HCT116 (cell line): ENCODE data around the gene ACVR1. TPM values are rescaled to one million over a fixed set of nuclear protein-coding genes. Genes with fewer than 3 reads are reported as not detected.

Source experiments
- ATAC-seq: fragments of 200-7000 bp; cut with Tn5 transposase; 2 replicates; pipeline ENCODE4 v1.9.1; 2020; ENCODE audit warnings: mild to moderate bottlenecking, moderate library complexity
- BruUV-seq: library from RNA; stranded (reverse); fragments of 400-500 nt; replicated peaks from 2 replicates; lab custom pipeline; 2021; lab: Mats Ljungman, UMichigan
- CTCF ChIA-PET: fragments of 300-600 bp; sonication (Branson Sonifier 250); formaldehyde crosslinking; loops from one replicate; lab custom pipeline; 2021; ENCODE audit warnings: antibody characterized with exemption; lab: Charles Lee
- POLR2A ChIA-PET: fragments of 300-600, 350-600 bp; sonication (Branson Sonifier 250); formaldehyde crosslinking; loops from one replicate; lab custom pipeline; 2021; ENCODE audit warnings: antibody characterized with exemption; lab: Charles Lee
- RAD21 ChIA-PET, 2 experiments: fragments of 300-600 bp; sonication (Branson Sonifier 250); formaldehyde crosslinking; loops; one replicate each; lab custom pipeline; 2023; ENCODE audit warnings: low total read pairs in 2 of 2; ENCODE audit not compliant: uncharacterized antibody in 2 of 2, unreplicated experiment in 2 of 2, low non-redundant PET in 1 of 2; lab: Charles Lee
- DNase-seq: peaks from one replicate; pipeline ENCODE4 v3.0.0-alpha.2; 2010; ENCODE audit warnings: low read depth, low spot score
- H2AFZ ChIP-seq: fragments of 200-600 bp; shearing (Covaris generic), sonication (generic); 2 replicates; pipeline ENCODE4 v1.6.1; 2017; ENCODE audit warnings: low read depth, mixed run types, mixed read lengths, antibody characterized with exemption, low read length; ENCODE audit not compliant: poor library complexity, severe bottlenecking
- H3K27ac ChIP-seq: 2 replicates; pipeline ENCODE4 v1.5.1; 2012; ENCODE audit warnings: low read depth, low read length
- H3K27me3 ChIP-seq: fragments of 200-600 bp; sonication (generic); 2 replicates; pipeline ENCODE4 v1.6.1; 2016; ENCODE audit warnings: mixed run types, low read length, mixed read lengths; ENCODE audit not compliant: insufficient read depth
- H3K36me3 ChIP-seq, 2 experiments: fragments of 200-500 bp in 1 of 2; fragments of 200-600 bp in 1 of 2; sonication (Bioruptor generic) in 1 of 2; sonication (generic) in 1 of 2; 2 replicates each; pipeline versions ENCODE4 v1.5.1 to v1.6.1; 2014 to 2016; ENCODE audit warnings: low read length in 2 of 2, inconsistent platforms in 1 of 2, mixed read lengths in 1 of 2, mixed run types in 1 of 2; ENCODE audit not compliant: insufficient read depth in 2 of 2, control insufficient read depth in 1 of 2
- H3K4me1 ChIP-seq, 2 experiments: fragments of 200-600 bp in 1 of 2; sonication (generic) in 1 of 2; 2 replicates each; pipeline versions ENCODE4 v1.5.1 to v1.6.1; 2012 to 2017; ENCODE audit warnings: low read length in 2 of 2, inconsistent platforms in 1 of 2, mild to moderate bottlenecking in 1 of 2, mixed read lengths in 1 of 2, mixed run types in 1 of 2, moderate library complexity in 1 of 2; ENCODE audit not compliant: insufficient read depth in 2 of 2, control insufficient read depth in 1 of 2
- H3K4me2 ChIP-seq: fragments of 200-600 bp; sonication (generic); 2 replicates; pipeline ENCODE4 v1.6.1; 2017; ENCODE audit warnings: mixed run types, low read length, mixed read lengths
- H3K4me3 ChIP-seq, 2 experiments: fragments of 200-600 bp in 1 of 2; sonication (generic) in 1 of 2; replicated peaks in 1 of 2; 2 replicates each; pipeline ENCODE4 v1.5.1; 2011 to 2016; ENCODE audit warnings: low read length in 2 of 2, control low read depth in 1 of 2, low read depth in 1 of 2, mild to moderate bottlenecking in 1 of 2, mixed read lengths in 1 of 2, mixed run types in 1 of 2
- H3K79me2 ChIP-seq: fragments of 200-600 bp; sonication (generic); 2 replicates; pipeline ENCODE4 v1.6.1; 2017; ENCODE audit warnings: mild to moderate bottlenecking, mixed run types, low read length, moderate library complexity, mixed read lengths; ENCODE audit not compliant: insufficient read depth
- H3K9ac ChIP-seq: fragments of 200-600 bp; sonication (generic); 2 replicates; pipeline ENCODE4 v1.6.1; 2016; ENCODE audit warnings: low read length, mixed read lengths
- H3K9me2 ChIP-seq: fragments of 200-600 bp; sonication (generic), shearing (Covaris generic); 2 replicates; pipeline ENCODE4 v1.6.1; 2017; ENCODE audit warnings: mixed run types, mild to moderate bottlenecking, moderate library complexity; ENCODE audit not compliant: insufficient read depth
- H3K9me3 ChIP-seq, 2 experiments: fragments of 200-500 bp in 1 of 2; fragments of 200-600 bp in 1 of 2; sonication (Bioruptor generic) in 1 of 2; sonication (generic) in 1 of 2; 2 replicates each; pipeline ENCODE4 v1.6.1; 2014 to 2017; ENCODE audit warnings: low read length in 2 of 2, mixed read lengths in 2 of 2, inconsistent platforms in 1 of 2, low read depth in 1 of 2, mild to moderate bottlenecking in 1 of 2, mixed run types in 1 of 2, moderate library complexity in 1 of 2; ENCODE audit not compliant: control insufficient read depth in 1 of 2, insufficient read depth in 1 of 2
- H4K20me1 ChIP-seq: fragments of 200-600 bp; sonication (generic), shearing (Covaris generic); 2 replicates; pipeline ENCODE4 v1.6.1; 2017; ENCODE audit warnings: mixed run types, mild to moderate bottlenecking, moderate library complexity; ENCODE audit not compliant: insufficient read depth
- ATF3 ChIP-seq: IDR thresholded peaks from 2 replicates; pipeline ENCODE4 v1.6.1; 2012
- CBX3 ChIP-seq: IDR thresholded peaks from 2 replicates; pipeline ENCODE4 v1.6.1; 2012; ENCODE audit warnings: low read depth
- CEBPB ChIP-seq: IDR thresholded peaks from 2 replicates; pipeline ENCODE4 v1.6.1; 2012; ENCODE audit warnings: low read depth
- CTCF ChIP-seq, 3 experiments: fragments of 200-600 bp in 1 of 3; sonication (generic) in 1 of 3; IDR thresholded peaks in 2 of 3; conservative IDR thresholded peaks in 1 of 3; 2 replicates each; pipeline ENCODE4 v1.5.1; 2012 to 2017; ENCODE audit warnings: low read depth in 2 of 3, low read length in 2 of 3, antibody characterized with exemption in 1 of 3, borderline replicate concordance in 1 of 3, control low read depth in 1 of 3, mild to moderate bottlenecking in 1 of 3, mixed read lengths in 1 of 3, mixed run types in 1 of 3, moderate library complexity in 1 of 3; ENCODE audit not compliant: insufficient read depth in 1 of 3
- EGR1 ChIP-seq: IDR thresholded peaks from 2 replicates; pipeline ENCODE4 v1.6.1; 2012; ENCODE audit warnings: low read depth
- ELF1 ChIP-seq: IDR thresholded peaks from 2 replicates; pipeline ENCODE4 v1.6.1; 2012; ENCODE audit warnings: low read depth, borderline replicate concordance
- EZH2 ChIP-seq: fragments of 200-600 bp; sonication (generic); IDR thresholded peaks from 2 replicates; pipeline ENCODE4 v1.6.1; 2017; ENCODE audit warnings: antibody characterized with exemption, mixed run types
- EZH2phosphoT487 ChIP-seq: fragments of 200-600 bp; IDR thresholded peaks from 2 replicates; pipeline ENCODE4 v1.6.1; 2018; ENCODE audit warnings: antibody characterized with exemption, borderline replicate concordance
- FOSL1 ChIP-seq: IDR thresholded peaks from 2 replicates; pipeline ENCODE4 v1.6.1; 2012; ENCODE audit warnings: low read depth
- JUND ChIP-seq: IDR thresholded peaks from 2 replicates; pipeline ENCODE4 v1.6.1; 2012
- POLR2A ChIP-seq: IDR thresholded peaks from 2 replicates; pipeline ENCODE4 v1.7.0; 2011; ENCODE audit warnings: borderline replicate concordance; ENCODE audit not compliant: insufficient read depth, insufficient read length; ENCODE audit errors: extremely low read depth
- RAD21 ChIP-seq: IDR thresholded peaks from 2 replicates; pipeline ENCODE4 v1.6.1; 2012; ENCODE audit warnings: low read depth, mild to moderate bottlenecking
- REST ChIP-seq: IDR thresholded peaks from 2 replicates; pipeline ENCODE4 v1.6.1; 2012; ENCODE audit warnings: low read depth
- SIN3A ChIP-seq: IDR thresholded peaks from 2 replicates; pipeline ENCODE4 v1.6.1; 2012; ENCODE audit warnings: low read depth
- SP1 ChIP-seq: IDR thresholded peaks from 2 replicates; pipeline ENCODE4 v1.6.1; 2012; ENCODE audit warnings: low read depth
- TCF7L2 ChIP-seq: IDR thresholded peaks from 2 replicates; pipeline ENCODE4 v1.7.0; 2011; ENCODE audit warnings: borderline replicate concordance, inconsistent platforms; ENCODE audit not compliant: insufficient read depth, insufficient read length; ENCODE audit errors: extremely low read depth
- YY1 ChIP-seq: IDR thresholded peaks from 2 replicates; pipeline ENCODE4 v1.6.1; 2011; ENCODE audit warnings: low read length, low read depth, moderate library complexity, mild to moderate bottlenecking; ENCODE audit not compliant: insufficient replicate concordance; ENCODE audit errors: extremely low read depth
- ZFX ChIP-seq: fragments of 450-650 bp; IDR thresholded peaks from 2 replicates; pipeline ENCODE4 v1.6.1; 2017
- ZNF274 ChIP-seq: fragments of 200-500 bp; sonication (Bioruptor generic); IDR thresholded peaks from 2 replicates; pipeline ENCODE4 v1.6.1; 2014; ENCODE audit warnings: mild to moderate bottlenecking, low read depth, low read length, inconsistent platforms
- intact Hi-C: fragments of 100-400 bp; cut with micrococcal nuclease; formaldehyde crosslinking; loops from 2 replicates; pipeline ENCODE4 v1.10.0; 2022
- total RNA-seq: library from RNA; stranded (reverse); gene quantifications from one replicate; pipeline ENCODE4 v1.2.1, GENCODE V29; 2021; ENCODE audit not compliant: unreplicated experiment

The ACVR1 gene
- total RNA-seq, 1 experiment from 2014 or later: 16.9 TPM

- no peak overlapping the region for H2AFZ ChIP-seq
- no peaks in the 10 kb centered on the region for H3K9me3 ChIP-seq
- BruUV-seq: no TSS peak
- POLR2A ChIA-PET: no interaction called here
- H3K27ac ChIP-seq: no peak overlapping the region
- RAD21 ChIA-PET: no interaction called here
- CTCF ChIA-PET: no interaction called here
- no peaks in the 10 kb centered on the region for H3K9me2 ChIP-seq
- TF ChIP-seq CEBPB (no peak), EZH2 (no peak), SP1 (no peak), ZFX (no peak), EGR1 (no peak), SIN3A (no peak), REST (no peak), CBX3 (no peak), CTCF (IDR thresholded peaks at IDR 0.05 in 2 of 3, conservative IDR thresholded peaks at IDR 0.05 in 1 of 3; ENCODE audit: borderline replicate concordance in 1 of 3, insufficient read depth in 1 of 3, low read depth in 2 of 3, low read length in 2 of 3) (no peak), ZNF274 (no peak), RAD21 (no peak), EZH2phosphoT487 (no peak), POLR2A (no peak), ELF1 (no peak), FOSL1 (no peak), JUND (no peak), ATF3 (no peak), TCF7L2 (no peak), YY1 (no peak)
- no peaks in the 10 kb centered on the region for H3K36me3 ChIP-seq
- H3K79me2 ChIP-seq: no peaks in the 10 kb centered on the region
- ATAC-seq: no peak
- H3K9ac ChIP-seq: no peak overlapping the region
- no peaks in the 10 kb centered on the region for H3K27me3 ChIP-seq
- peaks cover 39 to 40% of the 10 kb centered on the region in 2 experiments for H3K4me1 ChIP-seq
- H3K4me2 ChIP-seq: no peak overlapping the region
- no peaks in the 10 kb centered on the region for H4K20me1 ChIP-seq
- no peak overlapping the region for H3K4me3 ChIP-seq
- intact Hi-C loops: no loop called here
- DNase-seq: no peak
Observed at GRCh38 chr2:157842106-157842879, 33.8 kb downstream of the ACVR1 start.
